ENCODE measurements around the gene CHCHD6.

Gene CHCHD6

GRCh38 chr3:126668450-126669401 is 35.3 kb upstream of the CHCHD6 start:
- no peak for DNase-seq (ENCODE audit: low spot score)

- no peak for DNase-seq (ENCODE audit: low spot score)
These were observed 32.5 kb upstream of the CHCHD6 start for GRCh38 chr3:126671521-126671920.

- DNase-seq (ENCODE audit: low spot score): no peak
These were observed 31.7 kb upstream of the CHCHD6 start for GRCh38 chr3:126672340-126672739.

- no peak for DNase-seq (ENCODE audit: low spot score)
These were observed 31.3 kb upstream of the CHCHD6 start for GRCh38 chr3:126672741-126673140.

- no peak for DNase-seq (ENCODE audit: low spot score)
These were observed 26.9 kb upstream of the CHCHD6 start for GRCh38 chr3:126676919-126677705.

GRCh38 chr3:126677862-126678503 is 26.1 kb upstream of the CHCHD6 start:
- DNase-seq (ENCODE audit: low spot score): no peak

GRCh38 chr3:126678693-126679317 is 25.2 kb upstream of the CHCHD6 start:
- DNase-seq (ENCODE audit: low spot score): peak; percentile 49

GRCh38 chr3:126679318-126679751 is 24.7 kb upstream of the CHCHD6 start:
- DNase-seq (ENCODE audit: low spot score): peak; percentile 90

- DNase-seq (ENCODE audit: low spot score): peak; percentile 79
These were observed 24.0 kb upstream of the CHCHD6 start for GRCh38 chr3:126679831-126680666.

GRCh38 chr3:126680667-126681055 is 23.4 kb upstream of the CHCHD6 start:
- DNase-seq (ENCODE audit: low spot score): no peak

- DNase-seq (ENCODE audit: low spot score): no peak
These were observed 22.0 kb upstream of the CHCHD6 start for GRCh38 chr3:126682009-126682408.

- DNase-seq (ENCODE audit: low spot score): no peak
These were observed 21.0 kb upstream of the CHCHD6 start for GRCh38 chr3:126683069-126683468.

- peak; percentile 38 for DNase-seq (ENCODE audit: low spot score)
These were observed 19.8 kb upstream of the CHCHD6 start for GRCh38 chr3:126684218-126684751.

GRCh38 chr3:126685021-126685420 is 19.0 kb upstream of the CHCHD6 start:
- DNase-seq (ENCODE audit: low spot score): no peak

- no peak for DNase-seq (ENCODE audit: low spot score)
These were observed 18.5 kb upstream of the CHCHD6 start for GRCh38 chr3:126685493-126685892.

- DNase-seq (ENCODE audit: low spot score): no peak
These were observed 12.3 kb upstream of the CHCHD6 start for GRCh38 chr3:126691765-126692164.

- no peak for DNase-seq (ENCODE audit: low spot score)
These were observed 11.2 kb upstream of the CHCHD6 start for GRCh38 chr3:126692858-126693257.

GRCh38 chr3:126693921-126694320 is 10.1 kb upstream of the CHCHD6 start:
- no peak for DNase-seq (ENCODE audit: low spot score)

GRCh38 chr3:126696701-126697267 is 7.3 kb upstream of the CHCHD6 start:
- no peak for DNase-seq (ENCODE audit: low spot score)

- DNase-seq (ENCODE audit: low spot score): no peak
These were observed 5.0 kb upstream of the CHCHD6 start for GRCh38 chr3:126699011-126699410.
